K562 (cell line): ENCODE data around the gene PRAC1.

ENCODE experiments used
- HDGF ChIP-seq: fragments of 450-650 bp; IDR thresholded peaks from 2 replicates; pipeline ENCODE4 v1.6.1; 2016
- TF ChIP-seq, protein P1 (sequence below), 3 experiments: IDR thresholded peaks in 2 of 3; conservative IDR thresholded peaks in 1 of 3; 2 replicates each; pipeline ENCODE4 v1.5.1; 2011 to 2012; ENCODE audit warnings: low read length in 3 of 3, mild to moderate bottlenecking in 3 of 3, control low read depth in 2 of 3, improper control_type of control experiment in 1 of 3, inconsistent platforms in 1 of 3, low read depth in 1 of 3, mixed read lengths in 1 of 3, moderate library complexity in 1 of 3; ENCODE audit not compliant: insufficient read depth in 2 of 3

- no peak for TF ChIP-seq HDGF
- TF ChIP-seq, protein P1, sequence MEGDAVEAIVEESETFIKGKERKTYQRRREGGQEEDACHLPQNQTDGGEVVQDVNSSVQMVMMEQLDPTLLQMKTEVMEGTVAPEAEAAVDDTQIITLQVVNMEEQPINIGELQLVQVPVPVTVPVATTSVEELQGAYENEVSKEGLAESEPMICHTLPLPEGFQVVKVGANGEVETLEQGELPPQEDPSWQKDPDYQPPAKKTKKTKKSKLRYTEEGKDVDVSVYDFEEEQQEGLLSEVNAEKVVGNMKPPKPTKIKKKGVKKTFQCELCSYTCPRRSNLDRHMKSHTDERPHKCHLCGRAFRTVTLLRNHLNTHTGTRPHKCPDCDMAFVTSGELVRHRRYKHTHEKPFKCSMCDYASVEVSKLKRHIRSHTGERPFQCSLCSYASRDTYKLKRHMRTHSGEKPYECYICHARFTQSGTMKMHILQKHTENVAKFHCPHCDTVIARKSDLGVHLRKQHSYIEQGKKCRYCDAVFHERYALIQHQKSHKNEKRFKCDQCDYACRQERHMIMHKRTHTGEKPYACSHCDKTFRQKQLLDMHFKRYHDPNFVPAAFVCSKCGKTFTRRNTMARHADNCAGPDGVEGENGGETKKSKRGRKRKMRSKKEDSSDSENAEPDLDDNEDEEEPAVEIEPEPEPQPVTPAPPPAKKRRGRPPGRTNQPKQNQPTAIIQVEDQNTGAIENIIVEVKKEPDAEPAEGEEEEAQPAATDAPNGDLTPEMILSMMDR (IDR thresholded peaks at IDR 0.05 in 2 of 3, conservative IDR thresholded peaks at IDR 0.05 in 1 of 3; ENCODE audit: insufficient read depth in 2 of 3, low read depth in 1 of 3, low read length in 3 of 3) = peak; percentile 79 to 84 (median 80)
Observed at GRCh38 chr17:48724251-48725003, 2.1 kb upstream of the PRAC1 start.
